SK-N-SH treated with all-trans-retinoic acid at 6 μM for 48 hours (cell line): Measurements from ENCODE around the gene RIMBP2.

Experiments used
- BACH2 ChIP-seq: fragments of 250-450 bp; sonication (Bioruptor Pico); IDR thresholded peaks from 2 replicates; pipeline ENCODE4 v1.9.0; 2021; ENCODE audit warnings: mild to moderate bottlenecking, borderline replicate concordance
- RARB ChIP-seq: fragments of 250-450 bp; sonication (Bioruptor Pico); IDR thresholded peaks from 2 replicates; pipeline ENCODE4 v1.8.0; 2021; ENCODE audit warnings: mild to moderate bottlenecking, moderate library complexity
- SNAI2 ChIP-seq: fragments of 250-450 bp; sonication (Bioruptor Pico); IDR thresholded peaks from 2 replicates; pipeline ENCODE4 v1.5.0; 2020; ENCODE audit warnings: mild to moderate bottlenecking, moderate library complexity
- TCF4 ChIP-seq: fragments of 250-450 bp; sonication (Bioruptor Pico); IDR thresholded peaks from 2 replicates; pipeline ENCODE4 v1.8.0; 2021; ENCODE audit warnings: mild to moderate bottlenecking, moderate library complexity, borderline replicate concordance
- ZFP3 ChIP-seq: fragments of 250-450 bp; sonication (Bioruptor Pico); IDR thresholded peaks from 2 replicates; pipeline ENCODE4 v1.5.0; 2020; ENCODE audit warnings: mild to moderate bottlenecking, moderate library complexity
- ZFP30 ChIP-seq: fragments of 450-650 bp; formaldehyde crosslinking; IDR thresholded peaks from 2 replicates; pipeline ENCODE4 v1.5.0; 2022; ENCODE audit warnings: mild to moderate bottlenecking, moderate library complexity
- ZNF70 ChIP-seq: fragments of 450-650 bp; formaldehyde crosslinking; IDR thresholded peaks from 2 replicates; pipeline ENCODE4 v1.5.0; 2020; ENCODE audit warnings: mild to moderate bottlenecking, moderate library complexity
- TF ChIP-seq, protein P1 (sequence below): fragments of 250-450 bp; sonication (Bioruptor Pico); IDR thresholded peaks from 2 replicates; pipeline ENCODE4 v1.8.0; 2020; ENCODE audit warnings: mild to moderate bottlenecking, moderate library complexity, borderline replicate concordance
- TF ChIP-seq, protein P2 (sequence below): fragments of 250-450 bp; sonication (Bioruptor Pico); IDR thresholded peaks from 2 replicates; pipeline ENCODE4 v1.5.1; 2020; ENCODE audit warnings: low read depth, mild to moderate bottlenecking, moderate library complexity

DNA sequence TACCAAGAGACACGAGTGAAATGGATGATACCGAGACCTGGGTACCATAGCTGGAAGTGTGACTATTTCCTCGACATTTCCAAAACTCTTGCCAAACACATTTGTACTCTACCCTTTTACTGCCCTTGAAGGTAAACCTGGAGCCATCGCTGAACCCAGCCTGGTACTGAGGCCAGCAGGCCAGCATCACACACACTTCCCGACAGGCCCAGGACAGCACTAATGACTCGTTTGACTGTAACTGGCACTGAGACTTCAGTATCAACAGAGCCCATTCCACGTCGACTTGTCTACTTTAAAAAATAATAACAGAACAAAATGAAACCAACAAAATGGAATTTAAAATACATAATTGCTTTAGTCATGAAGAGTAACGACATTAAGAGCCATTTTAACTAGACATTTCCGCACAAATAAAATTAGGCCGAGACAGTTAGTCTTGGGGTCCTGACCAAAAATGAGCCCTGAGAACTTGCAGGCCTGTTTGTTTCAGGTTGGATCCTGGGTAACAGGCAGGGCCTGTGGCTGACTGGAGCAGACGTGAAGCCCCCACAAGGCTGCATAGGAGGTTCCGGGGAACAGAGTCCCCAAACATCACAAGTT is 94.3 kb downstream of the RIMBP2 start:
- TF ChIP-seq, protein P1, sequence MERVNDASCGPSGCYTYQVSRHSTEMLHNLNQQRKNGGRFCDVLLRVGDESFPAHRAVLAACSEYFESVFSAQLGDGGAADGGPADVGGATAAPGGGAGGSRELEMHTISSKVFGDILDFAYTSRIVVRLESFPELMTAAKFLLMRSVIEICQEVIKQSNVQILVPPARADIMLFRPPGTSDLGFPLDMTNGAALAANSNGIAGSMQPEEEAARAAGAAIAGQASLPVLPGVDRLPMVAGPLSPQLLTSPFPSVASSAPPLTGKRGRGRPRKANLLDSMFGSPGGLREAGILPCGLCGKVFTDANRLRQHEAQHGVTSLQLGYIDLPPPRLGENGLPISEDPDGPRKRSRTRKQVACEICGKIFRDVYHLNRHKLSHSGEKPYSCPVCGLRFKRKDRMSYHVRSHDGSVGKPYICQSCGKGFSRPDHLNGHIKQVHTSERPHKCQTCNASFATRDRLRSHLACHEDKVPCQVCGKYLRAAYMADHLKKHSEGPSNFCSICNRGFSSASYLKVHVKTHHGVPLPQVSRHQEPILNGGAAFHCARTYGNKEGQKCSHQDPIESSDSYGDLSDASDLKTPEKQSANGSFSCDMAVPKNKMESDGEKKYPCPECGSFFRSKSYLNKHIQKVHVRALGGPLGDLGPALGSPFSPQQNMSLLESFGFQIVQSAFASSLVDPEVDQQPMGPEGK (CRISPR knock-in tag), result 0 out of 2 replicates have a peak, but pooled peaks have one; percentile 37
- TF ChIP-seq ZNF70 (CRISPR knock-in tag), result no peak
- TF ChIP-seq ZFP3 (CRISPR knock-in tag), result peak; percentile 72
- TF ChIP-seq, protein P2, sequence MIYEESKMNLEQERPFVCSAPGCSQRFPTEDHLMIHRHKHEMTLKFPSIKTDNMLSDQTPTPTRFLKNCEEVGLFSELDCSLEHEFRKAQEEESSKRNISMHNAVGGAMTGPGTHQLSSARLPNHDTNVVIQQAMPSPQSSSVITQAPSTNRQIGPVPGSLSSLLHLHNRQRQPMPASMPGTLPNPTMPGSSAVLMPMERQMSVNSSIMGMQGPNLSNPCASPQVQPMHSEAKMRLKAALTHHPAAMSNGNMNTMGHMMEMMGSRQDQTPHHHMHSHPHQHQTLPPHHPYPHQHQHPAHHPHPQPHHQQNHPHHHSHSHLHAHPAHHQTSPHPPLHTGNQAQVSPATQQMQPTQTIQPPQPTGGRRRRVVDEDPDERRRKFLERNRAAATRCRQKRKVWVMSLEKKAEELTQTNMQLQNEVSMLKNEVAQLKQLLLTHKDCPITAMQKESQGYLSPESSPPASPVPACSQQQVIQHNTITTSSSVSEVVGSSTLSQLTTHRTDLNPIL (CRISPR knock-in tag), result peak; percentile 71
- peak; percentile 72 for TF ChIP-seq TCF4 (CRISPR knock-in tag)
- TF ChIP-seq RARB (CRISPR knock-in tag), result no peak
- peak; percentile 63; the same call in 1 of the 2 replicates for TF ChIP-seq SNAI2 (CRISPR knock-in tag)
- no peak for TF ChIP-seq BACH2
- TF ChIP-seq ZFP30, result no peak
